GM18502 (cell line): ENCODE measurements around the gene CSPG4.
"Not testable (repeated sequence)": the region's sequence is repeated elsewhere in the genome, so short reads cannot be mapped to it uniquely, and the experiment has no call there.

Experiments
- ATAC-seq: cut with Tn5 transposase; IDR thresholded peaks from one replicate; pipeline ENCODE4 v1.9.1; 2021; ENCODE audit warnings: mild to moderate bottlenecking; ENCODE audit not compliant: unreplicated experiment, poor library complexity

CSPG4 gene

GRCh38 chr15:75742346-75742745 lies 29.7 kb upstream of the CSPG4 start:
- ATAC-seq: not testable (repeated sequence)

- no peak for ATAC-seq
These were observed 27.1 kb upstream of the CSPG4 start for GRCh38 chr15:75739791-75740190.

- peak; percentile 95 for ATAC-seq
These were observed 26.1 kb upstream of the CSPG4 start for GRCh38 chr15:75738647-75739325.

GRCh38 chr15:75738014-75738646 lies 25.5 kb upstream of the CSPG4 start:
- peak; percentile 34 for ATAC-seq

- not testable (repeated sequence) for ATAC-seq
These were observed 24.7 kb upstream of the CSPG4 start for GRCh38 chr15:75737116-75738013.

- ATAC-seq: no peak
These were observed 23.6 kb upstream of the CSPG4 start for GRCh38 chr15:75736256-75736655.

- not testable (repeated sequence) for ATAC-seq
These were observed 22.5 kb upstream of the CSPG4 start for GRCh38 chr15:75734861-75735760.

- no peak for ATAC-seq
These were observed 21.4 kb upstream of the CSPG4 start for GRCh38 chr15:75733761-75734651.

GRCh38 chr15:75732809-75733451 lies 20.3 kb upstream of the CSPG4 start:
- no peak for ATAC-seq

GRCh38 chr15:75732177-75732808 lies 19.6 kb upstream of the CSPG4 start:
- no peak for ATAC-seq

- ATAC-seq: no peak
These were observed 18.9 kb upstream of the CSPG4 start for GRCh38 chr15:75731248-75732151.

- not testable (repeated sequence) for ATAC-seq
These were observed 18.0 kb upstream of the CSPG4 start for GRCh38 chr15:75730376-75731247.

- no peak for ATAC-seq
These were observed 16.9 kb upstream of the CSPG4 start for GRCh38 chr15:75729326-75730069.

GRCh38 chr15:75727851-75728715 lies 15.4 kb upstream of the CSPG4 start:
- no peak for ATAC-seq
